Measurements from ENCODE around the gene PMEL. TPM values are rescaled to one million over a fixed set of nuclear protein-coding genes. Genes with fewer than 3 reads are reported as not detected.

Gene PMEL
- total RNA-seq, 2 donors from 2014 or later: 17.2 to 20.8 TPM

DNA sequence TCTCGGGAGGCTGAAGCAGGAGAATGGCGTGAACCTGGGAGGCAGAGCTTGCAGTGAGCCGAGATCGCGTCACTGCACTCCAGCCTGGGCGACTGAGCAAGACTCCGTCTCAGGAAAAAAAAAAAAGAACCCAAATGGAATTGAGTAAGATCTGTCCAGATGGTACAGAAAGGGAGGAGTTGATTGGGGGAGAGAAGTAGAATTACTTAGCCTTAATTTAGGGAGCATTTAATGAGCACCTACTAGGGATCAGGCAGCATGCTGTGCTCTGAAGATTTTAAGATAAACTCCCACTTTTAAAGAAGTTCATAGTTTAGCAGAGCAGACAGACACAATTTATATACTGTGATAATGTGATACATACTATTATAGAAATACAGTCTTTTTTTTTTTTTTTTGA, 12.6 kb upstream of the PMEL start:
- Mint-ChIP-seq H3K36me3 (ENCODE audit: low read depth) (peaks cover 64% of the 10 kb centered on the region), H3K9me3 (no peaks in the 10 kb centered on the region), H3K27me3 (ENCODE audit: insufficient read depth) (no peaks in the 10 kb centered on the region), H3K4me3 (no peak overlapping the region), H3K27ac (no peak overlapping the region), H3K4me1 (peaks cover 15% of the 10 kb centered on the region)
- Histone ChIP-seq H3K36me3 (ENCODE audit: control insufficient read depth, insufficient read depth, low read length) (peaks cover 64% of the 10 kb centered on the region), H3K27ac (ENCODE audit: low read depth, low read length) (no peak overlapping the region), H3K4me3 (ENCODE audit: low read length) (no peak overlapping the region), H3K4me1 (ENCODE audit: control insufficient read depth, insufficient read depth, low read length) (no peaks in the 10 kb centered on the region), H3K27me3 (ENCODE audit: control insufficient read depth, insufficient read depth, low read length, poor library complexity, severe bottlenecking) (no peaks in the 10 kb centered on the region), H3K9ac (ENCODE audit: extremely low read depth, low read length, poor library complexity, severe bottlenecking) (no peak overlapping the region), H3K9me3 (ENCODE audit: control insufficient read depth, low read length) (no peaks in the 10 kb centered on the region)
- 93 to 95% methylated on average over 6 to 7 of the region's 7 CpGs for WGBS, 2 experiments (ENCODE audit: insufficient coverage in 1 of 2, insufficient read length in 1 of 2)
- TF ChIP-seq, protein P1, sequence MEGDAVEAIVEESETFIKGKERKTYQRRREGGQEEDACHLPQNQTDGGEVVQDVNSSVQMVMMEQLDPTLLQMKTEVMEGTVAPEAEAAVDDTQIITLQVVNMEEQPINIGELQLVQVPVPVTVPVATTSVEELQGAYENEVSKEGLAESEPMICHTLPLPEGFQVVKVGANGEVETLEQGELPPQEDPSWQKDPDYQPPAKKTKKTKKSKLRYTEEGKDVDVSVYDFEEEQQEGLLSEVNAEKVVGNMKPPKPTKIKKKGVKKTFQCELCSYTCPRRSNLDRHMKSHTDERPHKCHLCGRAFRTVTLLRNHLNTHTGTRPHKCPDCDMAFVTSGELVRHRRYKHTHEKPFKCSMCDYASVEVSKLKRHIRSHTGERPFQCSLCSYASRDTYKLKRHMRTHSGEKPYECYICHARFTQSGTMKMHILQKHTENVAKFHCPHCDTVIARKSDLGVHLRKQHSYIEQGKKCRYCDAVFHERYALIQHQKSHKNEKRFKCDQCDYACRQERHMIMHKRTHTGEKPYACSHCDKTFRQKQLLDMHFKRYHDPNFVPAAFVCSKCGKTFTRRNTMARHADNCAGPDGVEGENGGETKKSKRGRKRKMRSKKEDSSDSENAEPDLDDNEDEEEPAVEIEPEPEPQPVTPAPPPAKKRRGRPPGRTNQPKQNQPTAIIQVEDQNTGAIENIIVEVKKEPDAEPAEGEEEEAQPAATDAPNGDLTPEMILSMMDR (conservative IDR thresholded peaks at IDR 0.05): no peak
- no peak for DNase-seq

DNA sequence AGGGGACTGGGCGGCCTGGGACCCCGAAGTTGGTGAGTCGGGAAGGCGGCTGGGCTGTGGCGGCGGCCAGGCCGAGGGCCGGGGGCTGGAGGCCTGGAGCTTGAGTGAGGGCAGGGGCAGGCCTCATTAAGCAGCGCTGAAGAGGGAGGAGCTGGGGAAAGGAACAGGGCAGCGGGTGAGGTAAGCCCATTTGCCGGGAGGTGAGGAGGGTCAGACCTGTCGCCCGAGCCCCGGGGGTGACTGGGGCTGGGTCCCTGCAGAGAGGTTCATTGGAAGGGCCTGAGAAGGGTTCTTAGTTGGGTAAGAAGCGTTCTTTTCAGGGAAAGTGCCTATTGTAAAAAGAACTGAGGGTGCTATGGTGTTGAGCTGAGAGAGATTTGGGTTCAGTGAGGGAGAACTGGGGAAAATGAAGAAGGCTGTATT, 8.5 kb upstream of the PMEL start:
- no peak overlapping the region for H3K4me3 Mint-ChIP-seq
- H3K4me1 Mint-ChIP-seq: peaks cover 19% of the 10 kb centered on the region
- TF ChIP-seq, protein P1 (conservative IDR thresholded peaks at IDR 0.05): no peak
- H3K36me3 Mint-ChIP-seq (ENCODE audit: low read depth): peaks cover 53% of the 10 kb centered on the region
- 0% methylated on average over 2 to 15 of the region's 15 CpGs for WGBS, 2 experiments (ENCODE audit: insufficient coverage in 1 of 2, insufficient read length in 1 of 2)
- H3K9me3 ChIP-seq (ENCODE audit: control insufficient read depth, low read length): no peaks in the 10 kb centered on the region
- no peaks in the 10 kb centered on the region for H3K9me3 Mint-ChIP-seq
- no peaks in the 10 kb centered on the region for H3K27me3 ChIP-seq (ENCODE audit: control insufficient read depth, insufficient read depth, low read length, poor library complexity, severe bottlenecking)
- no peaks in the 10 kb centered on the region for H3K27me3 Mint-ChIP-seq (ENCODE audit: insufficient read depth)
- DNase-seq: peak; percentile 88
- H3K27ac Mint-ChIP-seq: no peak overlapping the region
- H3K4me1 ChIP-seq (ENCODE audit: control insufficient read depth, insufficient read depth, low read length): no peaks in the 10 kb centered on the region
- H3K27ac ChIP-seq (ENCODE audit: low read depth, low read length): peak overlapping the region; percentile 81
- H3K9ac ChIP-seq (ENCODE audit: extremely low read depth, low read length, poor library complexity, severe bottlenecking): peak overlapping the region; percentile 87
- H3K36me3 ChIP-seq (ENCODE audit: control insufficient read depth, insufficient read depth, low read length): peaks cover 66% of the 10 kb centered on the region
- peak overlapping the region; percentile 86 for H3K4me3 ChIP-seq (ENCODE audit: low read length)

DNA sequence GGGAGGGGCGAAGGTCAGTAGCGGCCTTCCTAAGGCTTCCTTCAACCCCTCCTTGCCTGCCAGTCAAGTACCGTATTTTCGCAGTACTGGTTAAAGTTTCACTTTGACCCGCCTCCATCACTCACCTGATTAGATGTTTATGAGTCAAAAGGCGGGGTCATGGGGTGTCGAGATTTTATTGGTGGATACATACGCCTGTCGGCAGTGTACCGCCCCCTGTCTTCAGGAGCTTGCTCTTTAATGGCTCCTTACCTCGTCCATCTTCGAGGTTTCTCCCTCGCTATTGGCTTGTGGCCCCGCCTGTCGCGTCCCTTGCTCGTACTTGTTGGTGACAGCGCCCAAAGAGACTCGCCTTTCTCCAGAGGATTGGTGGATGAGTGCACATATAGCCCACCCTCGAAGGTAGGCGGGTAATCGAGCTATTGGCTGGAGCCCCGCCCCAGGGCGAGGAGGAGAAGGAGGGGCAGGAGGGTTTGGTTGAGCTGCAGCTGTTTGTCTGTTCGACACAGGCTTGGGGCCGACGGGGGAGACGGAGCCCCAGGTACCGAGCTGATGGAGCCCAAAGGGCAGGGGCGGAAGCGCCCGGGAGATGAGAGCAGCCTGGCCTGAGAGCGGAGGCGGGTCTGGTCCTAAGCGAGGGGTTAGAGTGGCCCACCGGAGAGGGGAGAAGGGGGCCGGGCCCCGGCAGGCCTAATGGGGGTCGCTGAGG, 7.9 kb upstream of the PMEL start, which contains the start of gene RAB5B:
Gene RAB5B (plus strand): TSS at position 480 of the 709 bp plus-strand sequence. CDS start 12,883 bp downstream, outside the sequence.
- Mint-ChIP-seq H3K4me1 (peaks cover 21% of the 10 kb centered on the region), H3K9me3 (no peaks in the 10 kb centered on the region), H3K36me3 (ENCODE audit: low read depth) (peaks cover 49% of the 10 kb centered on the region), H3K4me3 (no peak within 1 kb of the TSS), H3K27ac (no peak within 1 kb of the TSS), H3K27me3 (ENCODE audit: insufficient read depth) (no peaks in the 10 kb centered on the region)
- H3K9me3 ChIP-seq (ENCODE audit: control insufficient read depth, low read length): no peaks in the 10 kb centered on the region
- peak; percentile 100 for DNase-seq
- H3K9ac ChIP-seq (ENCODE audit: extremely low read depth, low read length, poor library complexity, severe bottlenecking): peak within 1 kb of the TSS; percentile 87
- 0 to 1% methylated on average over 12 to 39 of the region's 39 CpGs for WGBS, 2 experiments (ENCODE audit: insufficient coverage in 1 of 2, insufficient read length in 1 of 2)
- TF ChIP-seq, protein P1 (conservative IDR thresholded peaks at IDR 0.05): no peak
- H3K36me3 ChIP-seq (ENCODE audit: control insufficient read depth, insufficient read depth, low read length): peaks cover 66% of the 10 kb centered on the region
- peak within 1 kb of the TSS; percentile 90 for H3K4me3 ChIP-seq (ENCODE audit: low read length)
- H3K4me1 ChIP-seq (ENCODE audit: control insufficient read depth, insufficient read depth, low read length): peaks cover 2% of the 10 kb centered on the region
- H3K27me3 ChIP-seq (ENCODE audit: control insufficient read depth, insufficient read depth, low read length, poor library complexity, severe bottlenecking): no peaks in the 10 kb centered on the region
- peak within 1 kb of the TSS; percentile 81 for H3K27ac ChIP-seq (ENCODE audit: low read depth, low read length)

Measured in endodermal cell (in vitro differentiated cells).